Endothelial cell (in vitro differentiated cells): ENCODE measurements around the gene RINT1. TPM values are rescaled to one million over a fixed set of nuclear protein-coding genes. Genes with fewer than 3 reads are reported as not detected.

Source experiments
- DNase-seq: peaks from one replicate; pipeline ENCODE4 v3.0.0; 2021; ENCODE audit warnings: low spot score
- H3K27ac Mint-ChIP-seq: one replicate; pipeline ENCODE4 v1.8.0; 2021; ENCODE audit warnings: mixed read lengths, inconsistent platforms; ENCODE audit not compliant: unreplicated experiment
- H3K27me3 Mint-ChIP-seq: one replicate; pipeline ENCODE4 v1.8.0; 2021; ENCODE audit warnings: mild to moderate bottlenecking, moderate library complexity, mixed read lengths, inconsistent platforms; ENCODE audit not compliant: unreplicated experiment
- H3K36me3 Mint-ChIP-seq: one replicate; pipeline ENCODE4 v1.8.0; 2021; ENCODE audit warnings: mild to moderate bottlenecking, low read depth, mixed read lengths, inconsistent platforms; ENCODE audit not compliant: unreplicated experiment
- H3K4me1 Mint-ChIP-seq: one replicate; pipeline ENCODE4 v1.8.0; 2021; ENCODE audit warnings: mild to moderate bottlenecking, mixed read lengths, inconsistent platforms; ENCODE audit not compliant: unreplicated experiment
- H3K4me3 Mint-ChIP-seq: one replicate; pipeline ENCODE4 v1.8.0; 2021; ENCODE audit warnings: mild to moderate bottlenecking, mixed read lengths, inconsistent platforms; ENCODE audit not compliant: unreplicated experiment
- H3K9me3 Mint-ChIP-seq: one replicate; pipeline ENCODE4 v1.8.0; 2021; ENCODE audit warnings: mixed read lengths, inconsistent platforms; ENCODE audit not compliant: unreplicated experiment
- total RNA-seq: library from RNA; stranded (reverse); fragmentation: NEBNext Ultra II Directional; extraction: Animal tissue kit (Norgen Biotek cat#: 25700); gene quantifications from one replicate; pipeline ENCODE4 v1.2.1, GENCODE V29; 2021; ENCODE audit not compliant: unreplicated experiment
- TF ChIP-seq, protein P1 (sequence below): fragments of 200-600 bp; sonication (generic); IDR thresholded peaks from one replicate; pipeline ENCODE4 v1.5.0; 2021; ENCODE audit warnings: antibody characterized with exemption; ENCODE audit not compliant: unreplicated experiment

Gene RINT1
- total RNA-seq, 1 donor from 2014 or later: 18.3 TPM

DNA sequence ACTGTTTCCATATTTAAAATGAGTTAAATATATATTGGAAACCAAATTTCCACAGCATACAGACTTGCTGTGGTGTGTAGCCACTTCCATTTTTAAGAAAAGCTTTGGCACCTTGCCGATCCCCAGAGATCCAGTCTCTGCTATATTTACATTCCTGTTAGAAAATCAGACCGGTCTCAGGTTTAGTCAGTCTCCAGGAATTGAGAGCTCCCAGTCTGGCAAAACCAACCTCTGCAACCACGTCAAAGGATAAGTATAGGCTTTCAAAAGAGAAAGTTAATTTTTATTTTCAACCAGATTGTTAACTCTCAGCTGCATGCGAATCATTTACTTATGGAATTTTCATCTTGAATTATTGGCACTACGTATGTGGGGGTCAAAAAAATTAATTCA lies 38.1 kb upstream of the RINT1 start:
- H3K27me3 Mint-ChIP-seq: no peaks in the 10 kb centered on the region
- H3K36me3 Mint-ChIP-seq: no peaks in the 10 kb centered on the region
- no peaks in the 10 kb centered on the region for H3K9me3 Mint-ChIP-seq
- peaks cover 5% of the 10 kb centered on the region for H3K4me1 Mint-ChIP-seq
- DNase-seq: no peak
- H3K27ac Mint-ChIP-seq: no peak overlapping the region
- H3K4me3 Mint-ChIP-seq: no peak overlapping the region
- TF ChIP-seq, protein P1, sequence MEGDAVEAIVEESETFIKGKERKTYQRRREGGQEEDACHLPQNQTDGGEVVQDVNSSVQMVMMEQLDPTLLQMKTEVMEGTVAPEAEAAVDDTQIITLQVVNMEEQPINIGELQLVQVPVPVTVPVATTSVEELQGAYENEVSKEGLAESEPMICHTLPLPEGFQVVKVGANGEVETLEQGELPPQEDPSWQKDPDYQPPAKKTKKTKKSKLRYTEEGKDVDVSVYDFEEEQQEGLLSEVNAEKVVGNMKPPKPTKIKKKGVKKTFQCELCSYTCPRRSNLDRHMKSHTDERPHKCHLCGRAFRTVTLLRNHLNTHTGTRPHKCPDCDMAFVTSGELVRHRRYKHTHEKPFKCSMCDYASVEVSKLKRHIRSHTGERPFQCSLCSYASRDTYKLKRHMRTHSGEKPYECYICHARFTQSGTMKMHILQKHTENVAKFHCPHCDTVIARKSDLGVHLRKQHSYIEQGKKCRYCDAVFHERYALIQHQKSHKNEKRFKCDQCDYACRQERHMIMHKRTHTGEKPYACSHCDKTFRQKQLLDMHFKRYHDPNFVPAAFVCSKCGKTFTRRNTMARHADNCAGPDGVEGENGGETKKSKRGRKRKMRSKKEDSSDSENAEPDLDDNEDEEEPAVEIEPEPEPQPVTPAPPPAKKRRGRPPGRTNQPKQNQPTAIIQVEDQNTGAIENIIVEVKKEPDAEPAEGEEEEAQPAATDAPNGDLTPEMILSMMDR: no peak

- H3K27me3 Mint-ChIP-seq: peaks cover 3% of the 10 kb centered on the region
- DNase-seq: no peak
- TF ChIP-seq, protein P1: no peak
- H3K4me1 Mint-ChIP-seq: no peaks in the 10 kb centered on the region
- no peak overlapping the region for H3K4me3 Mint-ChIP-seq
- H3K27ac Mint-ChIP-seq: no peak overlapping the region
- H3K36me3 Mint-ChIP-seq: peaks cover 4% of the 10 kb centered on the region
- no peaks in the 10 kb centered on the region for H3K9me3 Mint-ChIP-seq
Measured at GRCh38 chr7:105496521-105496920, 35.5 kb upstream of the RINT1 start.

DNA sequence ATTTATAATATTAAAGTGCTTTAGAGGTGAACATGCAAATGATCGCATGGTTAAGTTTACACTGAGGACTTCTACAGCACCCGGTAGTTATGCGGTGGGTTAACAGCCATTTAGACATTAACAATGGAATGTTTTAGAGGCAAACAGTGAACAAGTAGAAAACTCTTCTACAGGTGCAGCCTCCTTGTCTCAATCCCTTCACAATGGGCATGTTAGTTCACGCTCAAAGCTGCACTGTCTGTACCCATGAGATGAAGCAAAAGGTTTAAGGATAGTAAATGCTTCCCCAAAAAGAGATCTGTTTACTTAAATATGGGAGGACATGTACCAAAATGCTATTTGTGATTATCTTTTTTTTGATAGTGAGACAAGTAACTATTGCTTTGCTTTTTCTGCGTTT lies 35.0 kb upstream of the RINT1 start:
- no peak for DNase-seq
- Mint-ChIP-seq H3K4me3 (no peak overlapping the region), H3K27me3 (peaks cover 3% of the 10 kb centered on the region), H3K27ac (no peak overlapping the region), H3K4me1 (no peaks in the 10 kb centered on the region), H3K36me3 (peaks cover 4% of the 10 kb centered on the region), H3K9me3 (no peaks in the 10 kb centered on the region)
- TF ChIP-seq, protein P1: no peak

GRCh38 chr7:105502173-105502572 lies 29.8 kb upstream of the RINT1 start:
- H3K36me3 Mint-ChIP-seq: peaks cover 7% of the 10 kb centered on the region
- DNase-seq: no peak
- H3K27me3 Mint-ChIP-seq: peaks cover 3% of the 10 kb centered on the region
- no peak overlapping the region for H3K4me3 Mint-ChIP-seq
- H3K9me3 Mint-ChIP-seq: no peaks in the 10 kb centered on the region
- H3K4me1 Mint-ChIP-seq: no peaks in the 10 kb centered on the region
- H3K27ac Mint-ChIP-seq: no peak overlapping the region
- TF ChIP-seq, protein P1: no peak

- DNase-seq: no peak
- Mint-ChIP-seq H3K36me3 (peaks cover 12% of the 10 kb centered on the region), H3K9me3 (no peaks in the 10 kb centered on the region), H3K4me3 (no peak overlapping the region), H3K4me1 (peaks cover 12% of the 10 kb centered on the region), H3K27ac (no peak overlapping the region), H3K27me3 (no peaks in the 10 kb centered on the region)
- TF ChIP-seq, protein P1: no peak
Measured at GRCh38 chr7:105512415-105512814, 19.6 kb upstream of the RINT1 start.
